ENCODE measurements around the gene PCNX2. TPM values are rescaled to one million over a fixed set of nuclear protein-coding genes. Genes with fewer than 3 reads are reported as not detected.

PCNX2 gene
- total RNA-seq, 1 experiment from 2014 or later: 18.6 TPM

DNA sequence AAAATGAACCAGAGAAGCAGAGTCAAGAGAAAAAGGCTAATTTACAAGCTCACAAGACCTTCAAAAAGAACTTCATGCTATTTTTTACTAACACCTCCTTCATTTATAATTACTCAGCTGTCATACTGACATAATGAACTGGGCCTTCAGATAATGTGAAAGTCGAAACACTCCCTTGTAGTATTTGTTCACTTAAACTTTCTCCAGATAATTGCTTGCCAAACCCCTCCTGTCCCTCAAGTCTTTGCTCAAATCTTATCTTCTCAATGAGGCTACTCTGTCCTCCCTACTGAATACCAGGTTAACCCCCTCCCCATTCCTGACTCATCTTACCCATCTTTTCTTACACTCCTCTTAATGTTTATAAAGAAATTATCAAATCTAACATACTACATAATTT lies 20.9 kb upstream of the PCNX2 start:
- H3K9me3 ChIP-seq (ENCODE audit: insufficient read depth, low read depth): no peaks in the 10 kb centered on the region
- DNase-seq: no peak
- no peaks in the 10 kb centered on the region for H3K27me3 ChIP-seq (ENCODE audit: insufficient read depth, low read depth)
- H4K20me1 ChIP-seq (ENCODE audit: insufficient read depth): no peaks in the 10 kb centered on the region
- intact Hi-C loops (cut with micrococcal nuclease; ENCODE audit: unreplicated experiment): no loop called here
- POLR2A ChIA-PET (ENCODE audit: unreplicated experiment): interaction anchor here (0.5 kb wide), 1 partner anchor 669 kb away, joined by 4 read pairs; no protein-coding TSS in a partner anchor
- H3K9me2 ChIP-seq (ENCODE audit: insufficient read depth): no peaks in the 10 kb centered on the region
- H3K4me1 ChIP-seq (replicated peaks; ENCODE audit: insufficient read depth): no peaks in the 10 kb centered on the region
- H3K4me2 ChIP-seq: no peak overlapping the region
- no peaks in the 10 kb centered on the region for H3K36me3 ChIP-seq (ENCODE audit: low read depth)
- no TSS peak for BruUV-seq (replicated peaks)
- TF ChIP-seq, protein P1, sequence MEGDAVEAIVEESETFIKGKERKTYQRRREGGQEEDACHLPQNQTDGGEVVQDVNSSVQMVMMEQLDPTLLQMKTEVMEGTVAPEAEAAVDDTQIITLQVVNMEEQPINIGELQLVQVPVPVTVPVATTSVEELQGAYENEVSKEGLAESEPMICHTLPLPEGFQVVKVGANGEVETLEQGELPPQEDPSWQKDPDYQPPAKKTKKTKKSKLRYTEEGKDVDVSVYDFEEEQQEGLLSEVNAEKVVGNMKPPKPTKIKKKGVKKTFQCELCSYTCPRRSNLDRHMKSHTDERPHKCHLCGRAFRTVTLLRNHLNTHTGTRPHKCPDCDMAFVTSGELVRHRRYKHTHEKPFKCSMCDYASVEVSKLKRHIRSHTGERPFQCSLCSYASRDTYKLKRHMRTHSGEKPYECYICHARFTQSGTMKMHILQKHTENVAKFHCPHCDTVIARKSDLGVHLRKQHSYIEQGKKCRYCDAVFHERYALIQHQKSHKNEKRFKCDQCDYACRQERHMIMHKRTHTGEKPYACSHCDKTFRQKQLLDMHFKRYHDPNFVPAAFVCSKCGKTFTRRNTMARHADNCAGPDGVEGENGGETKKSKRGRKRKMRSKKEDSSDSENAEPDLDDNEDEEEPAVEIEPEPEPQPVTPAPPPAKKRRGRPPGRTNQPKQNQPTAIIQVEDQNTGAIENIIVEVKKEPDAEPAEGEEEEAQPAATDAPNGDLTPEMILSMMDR (conservative IDR thresholded peaks at IDR 0.05): no peak
- no peak for TF ChIP-seq EZH2 (IDR thresholded peaks at IDR 0.05; ENCODE audit: low read depth)
- no peak overlapping the region for H3K27ac ChIP-seq
- H2AFZ ChIP-seq: no peak overlapping the region
- H3K4me3 ChIP-seq: no peak overlapping the region
- CTCF ChIA-PET: interaction anchor here (0.6 to 0.8 kb wide), 3 partner anchors 12 to 38 kb away, joined by 3 to 4 read pairs (median 4); no protein-coding TSS in a partner anchor
- no peaks in the 10 kb centered on the region for H3F3A ChIP-seq (ENCODE audit: insufficient read depth, low read depth)
- H3K79me2 ChIP-seq (ENCODE audit: low read depth): no peaks in the 10 kb centered on the region

DNA sequence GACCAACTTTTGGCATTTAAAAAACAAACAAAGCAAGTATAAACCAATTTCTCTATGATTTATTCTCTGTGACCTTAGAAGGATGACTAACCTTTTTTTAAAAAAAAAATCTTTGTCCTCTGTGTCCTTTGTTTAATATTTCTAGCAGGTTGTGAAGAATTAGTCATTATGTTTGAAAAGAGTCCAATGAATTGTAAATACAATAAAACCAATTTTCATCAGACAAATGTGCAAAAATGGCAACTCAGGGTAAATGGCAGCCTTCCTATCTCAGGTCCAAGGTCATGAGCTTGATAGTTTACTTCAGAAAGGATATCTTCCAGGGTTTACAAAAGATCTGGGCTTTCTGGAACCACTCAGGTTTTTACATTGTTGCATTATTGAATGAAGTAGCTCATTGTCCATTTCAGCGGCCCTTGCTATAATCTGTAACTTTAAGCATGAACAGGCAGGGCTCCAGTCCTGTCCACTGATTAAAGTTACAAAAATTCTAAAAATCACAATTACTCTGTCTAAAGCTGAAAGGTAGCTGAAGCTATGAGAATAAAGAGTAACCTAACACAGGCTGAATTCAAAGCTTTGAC lies 20.3 kb upstream of the PCNX2 start:
- TF ChIP-seq, protein P1 (conservative IDR thresholded peaks at IDR 0.05): no peak
- TF ChIP-seq EZH2 (IDR thresholded peaks at IDR 0.05; ENCODE audit: low read depth): no peak
- H4K20me1 ChIP-seq (ENCODE audit: insufficient read depth): no peaks in the 10 kb centered on the region
- no peaks in the 10 kb centered on the region for H3F3A ChIP-seq (ENCODE audit: insufficient read depth, low read depth)
- no TSS peak for BruUV-seq (replicated peaks)
- POLR2A ChIA-PET (ENCODE audit: unreplicated experiment): interaction anchor here (0.5 kb wide), 1 partner anchor 669 kb away, joined by 4 read pairs; no protein-coding TSS in a partner anchor
- H3K4me1 ChIP-seq (replicated peaks; ENCODE audit: insufficient read depth): no peaks in the 10 kb centered on the region
- no peaks in the 10 kb centered on the region for H3K9me2 ChIP-seq (ENCODE audit: insufficient read depth)
- H3K9me3 ChIP-seq (ENCODE audit: insufficient read depth, low read depth): no peaks in the 10 kb centered on the region
- no peak overlapping the region for H3K4me3 ChIP-seq
- no peak overlapping the region for H3K27ac ChIP-seq
- no peak for DNase-seq
- H3K4me2 ChIP-seq: no peak overlapping the region
- H3K27me3 ChIP-seq (ENCODE audit: insufficient read depth, low read depth): no peaks in the 10 kb centered on the region
- CTCF ChIA-PET: interaction anchor here (0.8 kb wide), 1 partner anchor 11 kb away, joined by 4 read pairs; no protein-coding TSS in a partner anchor
- H3K79me2 ChIP-seq (ENCODE audit: low read depth): no peaks in the 10 kb centered on the region
- intact Hi-C loops (cut with micrococcal nuclease; ENCODE audit: unreplicated experiment): no loop called here
- H2AFZ ChIP-seq: no peak overlapping the region
- no peaks in the 10 kb centered on the region for H3K36me3 ChIP-seq (ENCODE audit: low read depth)

DNA sequence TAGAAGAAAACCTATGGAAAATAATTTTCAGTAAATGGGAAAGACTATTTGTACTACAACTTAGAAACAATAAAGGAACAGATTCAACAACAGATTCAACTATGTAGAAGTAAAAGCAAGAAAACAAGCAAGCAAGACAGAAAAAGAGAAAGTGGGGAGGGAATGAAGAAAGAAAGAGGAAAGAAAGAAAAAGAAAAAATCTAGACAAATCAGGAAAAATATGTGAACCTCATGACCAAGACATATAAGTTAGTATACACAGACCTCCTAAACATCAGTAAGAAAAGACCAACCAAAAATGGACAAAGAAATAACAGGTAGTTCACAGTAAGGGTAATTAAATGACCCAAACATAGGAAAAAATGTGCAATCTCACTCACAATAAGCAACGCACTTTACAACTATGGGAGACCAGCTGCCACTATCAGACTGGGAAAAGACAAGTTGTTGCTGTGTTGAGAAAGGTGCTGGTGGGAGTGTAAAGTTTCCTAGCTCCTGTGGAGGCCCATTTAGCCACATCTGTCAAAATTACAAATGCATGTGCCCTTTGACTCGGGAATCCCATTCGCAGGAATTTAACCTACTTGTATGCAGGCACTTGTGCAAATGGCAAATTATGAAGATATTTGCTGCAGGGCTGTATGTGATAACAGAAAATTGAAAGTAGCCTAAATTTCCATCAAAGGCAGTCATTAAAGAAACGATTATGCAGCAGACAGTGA lies 18.1 kb upstream of the PCNX2 start:
- no peaks in the 10 kb centered on the region for H3K36me3 ChIP-seq (ENCODE audit: low read depth)
- no peaks in the 10 kb centered on the region for H3K4me1 ChIP-seq (replicated peaks; ENCODE audit: insufficient read depth)
- H3K79me2 ChIP-seq (ENCODE audit: low read depth): no peaks in the 10 kb centered on the region
- no peaks in the 10 kb centered on the region for H3F3A ChIP-seq (ENCODE audit: insufficient read depth, low read depth)
- DNase-seq: no peak
- H3K9me2 ChIP-seq (ENCODE audit: insufficient read depth): no peaks in the 10 kb centered on the region; the same call in 1 of the 2 replicates
- TF ChIP-seq, protein P1 (conservative IDR thresholded peaks at IDR 0.05): no peak
- no peak for TF ChIP-seq EZH2 (IDR thresholded peaks at IDR 0.05; ENCODE audit: low read depth)
- no TSS peak for BruUV-seq (replicated peaks)
- H3K27me3 ChIP-seq (ENCODE audit: insufficient read depth, low read depth): no peaks in the 10 kb centered on the region
- ChIA-PET CTCF (no interaction called here), POLR2A (ENCODE audit: unreplicated experiment) (no interaction called here)
- no peak overlapping the region for H3K4me3 ChIP-seq
- no peaks in the 10 kb centered on the region for H3K9me3 ChIP-seq (ENCODE audit: insufficient read depth, low read depth)
- intact Hi-C loops (cut with micrococcal nuclease; ENCODE audit: unreplicated experiment): loop anchor here (1.0 kb wide), 1 partner anchor 17 kb away; no protein-coding TSS in a partner anchor
- no peak overlapping the region for H3K27ac ChIP-seq
- no peak overlapping the region for H2AFZ ChIP-seq
- no peak overlapping the region for H3K4me2 ChIP-seq
- H4K20me1 ChIP-seq (ENCODE audit: insufficient read depth): no peaks in the 10 kb centered on the region

All from PC-9 (cell line).